Right atrium auricular region (tissue), 2 donors: Measurements from ENCODE around the gene DHX40. TPM values are rescaled to one million over a fixed set of nuclear protein-coding genes. Genes with fewer than 3 reads are reported as not detected.
A peak's percentile ranks its signal among the peaks of the same experiment; 100 is the strongest.
"Not testable (repeated sequence)": the region's sequence is repeated elsewhere in the genome, so short reads cannot be mapped to it uniquely, and the experiment has no call there.

Experiments
- DNase-seq: peaks from one replicate; pipeline ENCODE4 v3.0.0-alpha.2; 2019; ENCODE audit warnings: low spot score
- H3K27ac ChIP-seq, 2 donors: fragments of 200-600 bp; sonication (generic); 1 replicate in 1 of 2; 2 replicates in 1 of 2; pipeline ENCODE4 v1.5.1; 2016 to 2019
- H3K27me3 ChIP-seq, 2 donors: fragments of 200-600 bp; sonication (generic); one replicate each; pipeline versions ENCODE4 v1.5.1 to v1.6.0; 2017 to 2019
- H3K36me3 ChIP-seq: fragments of 200-600 bp; sonication (generic); one replicate; pipeline ENCODE4 v1.5.1; 2016
- H3K4me1 ChIP-seq, 2 donors: fragments of 200-600 bp; sonication (generic); one replicate each; pipeline versions ENCODE4 v1.5.1 to v1.6.0; 2017 to 2019
- H3K4me3 ChIP-seq, 2 donors: fragments of 200-600 bp; sonication (generic); 1 replicate in 1 of 2; 2 replicates in 1 of 2; pipeline ENCODE4 v1.5.1; 2017 to 2019; ENCODE audit warnings: mild to moderate bottlenecking in 1 of 2, moderate library complexity in 1 of 2
- H3K9me3 ChIP-seq, 2 donors: fragments of 200-600 bp; sonication (generic); one replicate each; pipeline ENCODE4 v1.5.1; 2019
- CTCF ChIP-seq, 2 donors: fragments of 200-600 bp; sonication (generic); IDR thresholded peaks; one replicate each; pipeline ENCODE4 v1.5.1; 2019; ENCODE audit warnings: antibody characterized with exemption in 2 of 2
- total RNA-seq, 2 donors: library from RNA; depleted of rRNA; stranded (reverse); fragments of >200 nt; gene quantifications; one replicate each; pipeline ENCODE4 v1.1.0, GENCODE V29; 2016

The DHX40 gene
- total RNA-seq, 2 donors from 2014 or later, result 22.1 to 22.7 TPM

GRCh38 chr17:59550703-59551102 lies 14.7 kb upstream of the DHX40 start:
- no peak for TF ChIP-seq CTCF (IDR thresholded peaks at IDR 0.05)
- no peak overlapping the region for H3K27ac ChIP-seq
- H3K36me3 ChIP-seq, result no peaks in the 10 kb centered on the region
- no peaks in the 10 kb centered on the region for H3K4me1 ChIP-seq
- no peaks in the 10 kb centered on the region for H3K27me3 ChIP-seq
- DNase-seq, result no peak
- H3K9me3 ChIP-seq, result no peaks in the 10 kb centered on the region
- no peak overlapping the region for H3K4me3 ChIP-seq

GRCh38 chr17:59558039-59558438 lies 7.4 kb upstream of the DHX40 start:
- DNase-seq, result no peak
- no peak overlapping the region for H3K4me3 ChIP-seq
- TF ChIP-seq CTCF (IDR thresholded peaks at IDR 0.05), result no peak
- H3K27me3 ChIP-seq, result no peaks in the 10 kb centered on the region
- H3K9me3 ChIP-seq, result no peaks in the 10 kb centered on the region
- no peaks in the 10 kb centered on the region for H3K36me3 ChIP-seq
- no peaks in the 10 kb centered on the region for H3K4me1 ChIP-seq
- no peak overlapping the region for H3K27ac ChIP-seq

- Histone ChIP-seq H3K4me3 (no peak overlapping the region), H3K27ac (no peak overlapping the region), H3K36me3 (no peaks in the 10 kb centered on the region), H3K4me1 (no peaks in the 10 kb centered on the region), H3K27me3 (no peaks in the 10 kb centered on the region), H3K9me3 (no peaks in the 10 kb centered on the region)
- TF ChIP-seq CTCF (IDR thresholded peaks at IDR 0.05), result peak in 1 of 2 donors; percentile 49
- DNase-seq, result no peak
Observed at GRCh38 chr17:59558953-59559352, 6.5 kb upstream of the DHX40 start.

- H3K4me3 ChIP-seq, result no peak overlapping the region
- DNase-seq, result no peak
- H3K27ac ChIP-seq, result no peak overlapping the region
- no peaks in the 10 kb centered on the region for H3K36me3 ChIP-seq
- H3K4me1 ChIP-seq, result peaks cover 0 to 7% of the 10 kb centered on the region in 2 donors
- H3K9me3 ChIP-seq, result no peaks in the 10 kb centered on the region
- no peak for TF ChIP-seq CTCF (IDR thresholded peaks at IDR 0.05)
- no peaks in the 10 kb centered on the region for H3K27me3 ChIP-seq
Observed at GRCh38 chr17:59561042-59561441, 4.4 kb upstream of the DHX40 start.

- Histone ChIP-seq H3K36me3 (no peaks in the 10 kb centered on the region), H3K9me3 (no peaks in the 10 kb centered on the region), H3K27ac (peak overlapping the region; percentile 80 to 83), H3K4me1 (peaks cover 0 to 15% of the 10 kb centered on the region in 2 donors), H3K27me3 (no peaks in the 10 kb centered on the region), H3K4me3 (peak overlapping the region; percentile 76 to 89)
- no peak for DNase-seq
- TF ChIP-seq CTCF (IDR thresholded peaks at IDR 0.05), result no peak
Observed at GRCh38 chr17:59565959-59566324, 532 bp downstream of the DHX40 start.

GRCh38 chr17:59569151-59569550 lies 3.7 kb downstream of the DHX40 start:
- H3K4me3 ChIP-seq, H3K9me3 ChIP-seq, DNase-seq, H3K27me3 ChIP-seq, H3K27ac ChIP-seq: not testable (repeated sequence)
- Histone ChIP-seq H3K36me3 (peaks cover 10% of the 10 kb centered on the region), H3K4me1 (peaks cover 0 to 15% of the 10 kb centered on the region in 2 donors)
